Fibroblast of skin of abdomen (primary cell): ENCODE data around the gene DDX10.

Experiments used
- DNase-seq: peaks from one replicate; pipeline ENCODE4 v3.0.0-alpha.2; 2013

The DDX10 gene

GRCh38 chr11:108947654-108948570 lies 283.0 kb downstream of the DDX10 start:
- no peak for DNase-seq

- peak; percentile 77 for DNase-seq
Measured at GRCh38 chr11:108958368-108959104, 293.7 kb downstream of the DDX10 start.

- peak; percentile 39 for DNase-seq
Measured at GRCh38 chr11:108959105-108959761, 294.4 kb downstream of the DDX10 start.

GRCh38 chr11:108959874-108960273 lies 295.0 kb downstream of the DDX10 start:
- no peak for DNase-seq

GRCh38 chr11:108960501-108960900 lies 295.6 kb downstream of the DDX10 start:
- no peak for DNase-seq

GRCh38 chr11:108961095-108961494 lies 296.2 kb downstream of the DDX10 start:
- no peak for DNase-seq

GRCh38 chr11:108963118-108963517 lies 298.2 kb downstream of the DDX10 start:
- DNase-seq: no peak

- DNase-seq: peak; percentile 76
Measured at GRCh38 chr11:108965306-108966001, 300.6 kb downstream of the DDX10 start.

- DNase-seq: no peak
Measured at GRCh38 chr11:108966206-108966605, 301.3 kb downstream of the DDX10 start.

GRCh38 chr11:108966978-108967377 lies 302.1 kb downstream of the DDX10 start:
- DNase-seq: no peak

GRCh38 chr11:108967571-108967970 lies 302.7 kb downstream of the DDX10 start:
- DNase-seq: no peak

GRCh38 chr11:108970221-108970991 lies 305.5 kb downstream of the DDX10 start:
- no peak for DNase-seq

GRCh38 chr11:108973402-108974162 lies 308.7 kb downstream of the DDX10 start:
- peak; percentile 92 for DNase-seq

GRCh38 chr11:108975026-108975425 lies 310.2 kb downstream of the DDX10 start:
- no peak for DNase-seq

GRCh38 chr11:108975641-108976071 lies 310.8 kb downstream of the DDX10 start:
- no peak for DNase-seq

GRCh38 chr11:108983636-108984420 lies 319.0 kb downstream of the DDX10 start:
- DNase-seq: peak; percentile 67

- DNase-seq: no peak
Measured at GRCh38 chr11:108984523-108984922, 319.7 kb downstream of the DDX10 start.

- no peak for DNase-seq
Measured at GRCh38 chr11:108985236-108985944, 320.5 kb downstream of the DDX10 start.

GRCh38 chr11:108985945-108986279 lies 321.0 kb downstream of the DDX10 start:
- DNase-seq: peak; percentile 69
